GM10847 (cell line): ENCODE results near the gene MMP25.

Experiments used
- POLR2A ChIP-seq: IDR thresholded peaks from 2 replicates; pipeline ENCODE4 v1.6.1; 2011; ENCODE audit not compliant: insufficient read length; ENCODE audit errors: extremely low read depth

Gene MMP25

DNA sequence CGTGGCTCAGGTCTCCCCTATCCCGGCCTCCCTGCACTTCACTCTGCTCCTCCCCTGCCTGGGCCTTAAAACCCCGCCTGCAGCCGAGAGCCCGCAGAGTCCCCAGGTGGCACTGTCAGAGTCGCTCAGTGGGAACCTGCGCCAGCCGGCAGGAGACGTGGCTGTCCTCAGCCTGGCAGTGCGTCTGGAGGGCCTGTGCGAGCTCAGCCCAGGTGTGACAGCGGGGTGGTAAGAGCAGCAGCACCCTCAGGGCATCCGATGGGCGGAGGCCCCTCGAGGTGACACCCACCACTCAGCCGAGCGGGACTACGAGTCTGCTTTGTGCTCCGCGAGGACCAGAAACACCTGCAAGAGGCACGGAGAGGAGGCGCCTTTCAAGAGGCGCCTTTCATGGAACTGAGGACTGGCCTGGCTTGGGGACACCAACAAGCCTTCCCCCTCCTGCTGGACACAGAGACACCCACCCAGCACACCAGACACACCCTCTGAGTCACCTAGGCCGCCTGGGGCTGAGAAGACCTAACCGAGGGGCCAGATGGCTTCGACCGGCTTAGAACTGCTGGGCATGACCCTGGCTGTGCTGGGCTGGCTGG lies 33.4 kb upstream of the MMP25 start, which contains the start of gene CLDN9:
Gene CLDN9, plus strand, starts transcription at position 96 of the 593 bp plus-strand sequence. Its CDS starts 440 bp downstream, at position 536.
- TF ChIP-seq POLR2A = no peak

DNA sequence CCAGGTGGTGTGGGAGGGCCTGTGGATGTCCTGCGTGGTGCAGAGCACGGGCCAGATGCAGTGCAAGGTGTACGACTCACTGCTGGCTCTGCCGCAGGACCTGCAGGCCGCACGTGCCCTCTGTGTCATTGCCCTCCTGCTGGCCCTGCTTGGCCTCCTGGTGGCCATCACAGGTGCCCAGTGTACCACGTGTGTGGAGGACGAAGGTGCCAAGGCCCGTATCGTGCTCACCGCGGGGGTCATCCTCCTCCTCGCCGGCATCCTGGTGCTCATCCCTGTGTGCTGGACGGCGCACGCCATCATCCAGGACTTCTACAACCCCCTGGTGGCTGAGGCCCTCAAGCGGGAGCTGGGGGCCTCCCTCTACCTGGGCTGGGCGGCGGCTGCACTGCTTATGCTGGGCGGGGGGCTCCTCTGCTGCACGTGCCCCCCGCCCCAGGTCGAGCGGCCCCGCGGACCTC lies 32.8 kb upstream of the MMP25 start:
- no peak for TF ChIP-seq POLR2A

DNA sequence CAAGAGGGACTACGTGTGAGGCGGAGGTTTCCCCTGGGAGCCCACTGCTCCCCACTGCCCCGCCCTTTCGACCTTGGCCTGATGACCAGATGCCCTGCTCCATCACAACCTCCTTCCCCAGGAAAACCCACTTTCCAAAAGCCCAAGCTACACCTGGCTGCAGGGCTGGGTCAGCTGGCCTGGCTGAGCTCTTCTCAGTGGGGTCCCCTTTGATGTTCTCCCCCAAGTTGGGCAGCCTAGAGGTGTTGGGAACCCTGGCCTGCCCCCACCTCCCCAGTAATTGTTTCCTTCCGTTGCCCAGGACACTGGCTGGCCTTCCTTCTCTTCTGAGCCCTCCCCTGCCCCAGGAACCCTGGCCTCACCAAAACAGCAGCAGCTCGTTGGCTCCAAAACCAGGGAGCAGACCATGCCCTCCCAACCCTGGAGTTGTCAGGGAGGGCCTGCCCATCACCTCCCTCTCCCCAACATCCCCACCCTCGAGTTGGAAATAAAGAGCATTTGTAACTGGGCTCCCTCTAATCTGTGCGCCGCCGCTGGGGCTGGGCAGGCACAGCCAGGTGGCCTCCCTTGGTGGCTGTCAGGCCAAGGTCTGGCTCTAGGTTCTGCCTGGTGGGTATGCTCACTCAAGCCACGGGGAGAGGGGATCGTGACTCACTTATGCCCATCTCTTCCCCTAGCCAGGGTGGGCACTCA lies 32.2 kb upstream of the MMP25 start:
- no peak for TF ChIP-seq POLR2A

DNA sequence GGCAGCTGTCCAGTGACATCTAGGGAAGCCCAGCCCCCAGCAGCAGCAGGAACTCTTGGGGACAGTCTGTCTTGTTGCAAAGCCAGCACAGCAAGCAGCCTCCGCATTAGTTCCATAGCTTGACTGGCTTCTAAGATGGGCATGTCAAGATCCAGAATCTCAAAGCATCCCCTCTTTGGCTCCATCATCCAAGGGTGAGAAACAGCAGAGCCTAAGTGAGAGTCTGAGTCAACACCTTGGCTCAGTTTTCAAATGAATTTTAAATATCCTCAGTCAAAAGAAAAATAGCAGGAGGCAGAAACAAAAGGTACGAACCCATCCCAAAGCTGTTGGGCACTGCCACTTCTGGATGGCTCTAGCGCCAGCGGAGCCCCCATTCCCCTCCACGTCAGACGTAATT lies 31.4 kb upstream of the MMP25 start:
- no peak for TF ChIP-seq POLR2A

DNA sequence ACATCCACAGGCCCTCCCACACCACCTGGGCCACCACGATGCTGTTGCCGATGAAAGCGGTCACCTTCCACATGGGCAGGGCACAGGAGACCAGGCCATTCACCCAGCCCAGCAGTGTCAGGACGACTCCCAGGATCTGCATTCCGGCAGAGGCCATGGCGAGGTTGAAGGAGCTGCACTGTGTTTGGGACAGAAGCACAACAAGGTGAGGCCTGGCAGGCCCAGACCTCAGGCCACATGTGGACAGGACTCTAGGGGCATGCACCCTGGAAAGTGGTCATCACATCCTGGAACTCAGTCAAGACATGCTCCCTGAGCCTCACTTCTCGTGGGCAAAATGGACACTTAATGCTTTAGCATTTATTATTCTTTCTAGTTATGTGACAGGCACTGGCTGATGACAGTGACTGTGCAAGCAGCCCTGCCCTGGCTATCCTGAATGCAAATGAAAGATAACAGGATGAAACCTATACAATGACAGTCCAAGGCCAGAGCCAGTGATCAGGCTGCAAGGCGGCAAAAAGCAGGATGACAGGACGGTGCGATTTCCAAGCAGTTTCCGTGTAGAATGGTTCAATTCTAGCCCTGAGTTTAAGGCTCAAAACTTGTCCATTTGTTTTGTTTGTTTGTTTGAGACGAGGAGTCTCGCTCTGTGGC lies 30.4 kb upstream of the MMP25 start:
- TF ChIP-seq POLR2A = no peak

DNA sequence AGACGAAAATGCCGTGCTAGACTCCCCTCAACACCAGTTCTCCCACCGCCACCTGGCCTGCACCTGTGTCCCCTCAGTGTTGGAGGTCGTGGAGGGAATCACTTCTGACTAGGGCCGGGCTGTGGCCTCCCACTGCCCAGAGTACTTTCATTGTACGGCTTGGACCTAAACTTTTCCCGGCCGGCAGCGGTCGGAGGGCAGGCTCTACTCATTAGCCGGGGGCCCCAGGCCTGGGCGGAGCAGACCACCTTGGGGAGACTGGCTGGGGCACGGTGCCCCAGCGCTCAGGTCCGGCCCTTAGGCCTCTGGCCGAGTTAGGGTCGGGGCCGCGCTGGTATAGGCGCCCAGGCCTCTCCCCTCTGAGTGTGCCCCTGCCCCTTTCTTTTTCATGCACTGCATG lies 29.0 kb upstream of the MMP25 start:
- TF ChIP-seq POLR2A = no peak

DNA sequence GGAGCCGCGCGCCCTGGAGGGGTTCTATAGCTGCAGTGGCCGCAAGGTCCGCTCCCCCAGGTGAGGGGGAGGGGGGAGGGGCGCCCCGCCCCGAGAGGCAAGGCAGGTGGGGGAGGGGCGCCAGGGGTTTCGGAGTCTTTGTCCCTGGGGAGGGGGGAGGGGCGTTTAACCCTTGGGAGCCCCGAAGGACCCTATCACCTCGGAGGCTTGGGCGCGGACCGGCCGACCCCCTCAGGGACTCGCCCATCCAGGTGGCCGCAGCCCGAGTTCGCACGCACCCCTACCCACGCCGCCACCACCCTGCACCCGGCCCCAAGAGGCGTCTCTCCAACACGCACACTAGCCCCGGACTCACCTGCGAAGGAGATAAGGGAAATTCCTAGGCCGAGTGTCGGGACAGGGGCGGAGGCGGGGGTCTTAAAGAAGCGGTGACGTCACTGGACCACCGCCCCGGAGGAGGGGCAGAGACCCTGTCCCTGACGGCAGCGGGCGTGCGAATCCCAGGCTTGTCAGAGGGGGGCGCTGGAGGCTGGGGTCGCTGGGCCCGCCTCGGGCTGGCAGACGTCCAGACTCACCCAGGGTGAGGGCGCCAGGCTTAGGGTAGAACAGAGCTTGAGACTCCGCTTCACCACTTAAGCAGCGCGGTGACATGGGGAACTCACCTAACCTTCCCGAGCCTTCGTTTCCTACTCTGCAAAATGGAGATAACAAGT lies 28.4 kb upstream of the MMP25 start, which contains the start of gene CLDN6:
Gene CLDN6, minus strand, starts transcription at position 390 of the 713 bp plus-strand sequence. CDS start 2,162 bp downstream, outside the sequence.
- TF ChIP-seq POLR2A = no peak

DNA sequence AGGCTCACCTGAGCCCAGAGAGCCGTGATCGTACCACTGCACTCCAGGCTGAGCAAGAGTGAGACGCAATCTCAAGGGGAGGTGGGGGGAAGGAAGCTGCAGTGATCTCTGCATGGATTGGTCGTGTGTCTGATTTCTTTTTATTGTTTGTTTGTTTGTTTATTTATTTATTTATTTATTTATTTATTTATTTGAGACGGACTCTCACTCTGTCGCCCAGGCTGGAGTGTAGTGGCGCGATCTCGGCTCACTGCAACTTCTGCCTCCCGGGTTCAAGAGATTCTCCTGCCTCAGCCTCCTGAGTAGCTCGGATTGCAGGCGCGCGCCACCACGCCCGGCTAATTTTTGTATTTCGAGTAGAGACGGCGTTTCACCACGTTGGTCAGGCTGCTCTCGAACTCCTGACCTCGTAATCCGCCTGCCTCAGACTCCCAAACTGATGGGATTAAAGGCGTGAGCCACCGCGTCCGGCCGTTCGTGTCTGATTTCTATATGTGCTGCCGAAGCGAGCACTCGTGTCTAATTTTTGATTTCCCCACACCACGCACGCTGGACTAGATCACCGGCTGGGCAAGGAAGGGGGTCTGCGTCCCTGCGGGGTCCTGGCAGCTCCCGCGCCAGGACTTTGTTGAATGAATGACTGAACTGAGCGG lies 26.6 kb upstream of the MMP25 start:
- no peak for TF ChIP-seq POLR2A

DNA sequence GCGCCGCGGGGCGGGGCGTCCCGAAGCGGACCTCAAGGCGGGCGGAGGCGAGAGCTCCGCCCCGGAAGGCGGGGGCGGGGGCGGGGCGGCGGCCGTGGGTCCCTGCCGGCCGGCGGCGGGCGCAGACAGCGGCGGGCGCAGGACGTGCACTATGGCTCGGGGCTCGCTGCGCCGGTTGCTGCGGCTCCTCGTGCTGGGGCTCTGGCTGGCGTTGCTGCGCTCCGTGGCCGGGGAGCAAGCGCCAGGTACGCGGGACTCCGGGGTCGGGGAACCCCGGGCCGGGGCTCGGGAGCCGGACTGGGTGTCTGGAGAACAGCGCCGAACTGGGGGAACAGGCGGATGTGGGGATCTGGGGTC lies 26.1 kb upstream of the MMP25 start, which contains the start of gene TNFRSF12A:
Gene TNFRSF12A, plus strand, starts transcription at position 122 of the 357 bp plus-strand sequence. Its CDS starts 30 bp downstream, at position 152.
- peak; percentile 71 for TF ChIP-seq POLR2A

DNA sequence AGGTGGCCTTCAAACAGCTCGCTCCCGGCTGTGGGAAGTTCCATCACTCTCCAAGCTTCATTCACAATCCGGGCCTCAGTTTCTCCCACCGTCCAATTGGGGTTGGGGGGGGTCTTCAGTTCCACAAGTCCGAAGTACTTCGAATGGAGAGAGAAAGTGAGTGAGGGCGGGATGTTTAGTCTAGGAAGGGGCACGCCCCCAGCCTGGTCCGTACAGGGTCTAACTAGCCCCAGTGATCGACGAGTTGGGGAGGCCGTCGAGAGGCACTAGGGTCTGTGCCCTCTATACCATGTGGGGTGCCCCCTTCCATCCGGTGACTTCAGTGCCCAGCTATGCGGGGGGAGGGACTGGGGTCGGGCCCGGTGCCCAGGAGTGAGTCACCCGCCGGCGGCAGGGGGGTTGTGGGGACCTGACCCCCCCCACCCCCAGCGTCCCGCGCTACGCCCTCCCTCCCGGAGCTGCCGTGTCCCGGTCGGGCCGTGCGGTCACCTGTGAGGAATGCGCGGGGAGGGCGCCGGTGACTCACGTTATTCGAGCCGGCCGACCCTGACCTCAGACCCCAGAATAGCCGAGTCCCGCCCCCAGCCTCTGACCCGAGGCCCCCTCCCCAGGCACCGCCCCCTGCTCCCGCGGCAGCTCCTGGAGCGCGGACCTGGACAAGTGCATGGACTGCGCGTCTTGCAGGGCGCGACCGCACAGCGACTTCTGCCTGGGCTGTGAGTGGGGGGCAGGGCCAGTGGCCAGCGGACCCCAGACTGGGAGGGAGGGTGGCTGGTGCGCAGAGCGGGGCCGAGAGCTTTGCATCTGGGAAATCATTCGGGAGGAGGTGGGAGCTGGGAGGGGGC lies 25.5 kb upstream of the MMP25 start:
- TF ChIP-seq POLR2A = no peak

DNA sequence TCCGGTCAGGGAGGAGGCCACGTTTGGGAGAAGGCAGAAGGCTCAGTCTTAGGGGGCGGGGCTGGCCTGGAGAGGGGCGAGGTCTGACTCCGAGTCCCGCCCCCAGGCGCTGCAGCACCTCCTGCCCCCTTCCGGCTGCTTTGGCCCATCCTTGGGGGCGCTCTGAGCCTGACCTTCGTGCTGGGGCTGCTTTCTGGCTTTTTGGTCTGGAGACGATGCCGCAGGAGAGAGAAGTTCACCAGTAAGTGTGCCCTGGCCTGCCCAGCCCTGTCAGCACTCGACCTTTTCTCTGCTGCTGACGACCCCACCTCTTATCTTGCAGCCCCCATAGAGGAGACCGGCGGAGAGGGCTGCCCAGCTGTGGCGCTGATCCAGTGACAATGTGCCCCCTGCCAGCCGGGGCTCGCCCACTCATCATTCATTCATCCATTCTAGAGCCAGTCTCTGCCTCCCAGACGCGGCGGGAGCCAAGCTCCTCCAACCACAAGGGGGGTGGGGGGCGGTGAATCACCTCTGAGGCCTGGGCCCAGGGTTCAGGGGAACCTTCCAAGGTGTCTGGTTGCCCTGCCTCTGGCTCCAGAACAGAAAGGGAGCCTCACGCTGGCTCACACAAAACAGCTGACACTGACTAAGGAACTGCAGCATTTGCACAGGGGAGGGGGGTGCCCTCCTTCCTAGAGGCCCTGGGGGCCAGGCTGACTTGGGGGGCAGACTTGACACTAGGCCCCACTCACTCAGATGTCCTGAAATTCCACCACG lies 24.7 kb upstream of the MMP25 start:
- no peak for TF ChIP-seq POLR2A

DNA sequence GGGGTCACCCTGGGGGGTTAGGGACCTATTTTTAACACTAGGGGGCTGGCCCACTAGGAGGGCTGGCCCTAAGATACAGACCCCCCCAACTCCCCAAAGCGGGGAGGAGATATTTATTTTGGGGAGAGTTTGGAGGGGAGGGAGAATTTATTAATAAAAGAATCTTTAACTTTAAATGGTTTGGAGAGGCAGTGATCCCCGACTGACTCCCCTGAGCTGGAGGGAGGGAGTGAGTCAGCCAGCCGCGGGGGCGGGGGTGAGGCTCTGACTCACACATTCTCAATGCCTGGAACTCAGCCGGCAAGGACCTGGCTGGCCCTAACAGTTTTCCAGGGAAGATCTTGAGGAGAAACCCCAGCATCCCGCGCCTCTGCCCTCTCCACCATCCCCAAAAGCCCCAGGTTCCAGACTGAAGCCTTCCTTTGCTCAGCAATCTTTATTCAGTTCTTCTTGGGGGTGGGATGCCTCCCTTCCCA lies 24.1 kb upstream of the MMP25 start:
- no peak for TF ChIP-seq POLR2A
